Measurements from ENCODE around the gene GSTCD. TPM values are rescaled to one million over a fixed set of nuclear protein-coding genes. Genes with fewer than 3 reads are reported as not detected.
"Not testable (repeated sequence)": the region's sequence is repeated elsewhere in the genome, so short reads cannot be mapped to it uniquely, and the experiment has no call there.

The GSTCD gene
- total RNA-seq, 1 experiment from 2014 or later, result 23.9 TPM

- DNase-seq, result no peak
- H3K36me3 Mint-ChIP-seq (ENCODE audit: insufficient read depth, unreplicated experiment), result no peaks in the 10 kb centered on the region
- H3K27me3 Mint-ChIP-seq (ENCODE audit: unreplicated experiment), result no peaks in the 10 kb centered on the region
- H3K27ac Mint-ChIP-seq (ENCODE audit: unreplicated experiment), result no peak overlapping the region
- H3K9me3 Mint-ChIP-seq (ENCODE audit: low read depth, unreplicated experiment), result no peaks in the 10 kb centered on the region
- no peak overlapping the region for H3K4me3 Mint-ChIP-seq (ENCODE audit: low read depth, unreplicated experiment)
- no TSS peak for BruUV-seq (replicated peaks)
- H3K4me1 Mint-ChIP-seq (ENCODE audit: low read depth, unreplicated experiment), result no peaks in the 10 kb centered on the region
- intact Hi-C loops (cut with micrococcal nuclease; ENCODE audit: unreplicated experiment), result no loop called here
- TF ChIP-seq CTCF (IDR thresholded peaks at IDR 0.05; ENCODE audit: unreplicated experiment), result no peak
- CTCF ChIA-PET, result no interaction called here
Observed at GRCh38 chr4:105840426-105841174, 132.0 kb downstream of the GSTCD start.

- no peak overlapping the region for H3K27ac Mint-ChIP-seq (ENCODE audit: unreplicated experiment)
- no peak overlapping the region for H3K4me3 Mint-ChIP-seq (ENCODE audit: low read depth, unreplicated experiment)
- H3K9me3 Mint-ChIP-seq (ENCODE audit: low read depth, unreplicated experiment), result no peaks in the 10 kb centered on the region
- no peaks in the 10 kb centered on the region for H3K27me3 Mint-ChIP-seq (ENCODE audit: unreplicated experiment)
- no peaks in the 10 kb centered on the region for H3K4me1 Mint-ChIP-seq (ENCODE audit: low read depth, unreplicated experiment)
- no peak for DNase-seq
- no peak for TF ChIP-seq CTCF (IDR thresholded peaks at IDR 0.05; ENCODE audit: unreplicated experiment)
- CTCF ChIA-PET, result interaction anchor here (1.1 kb wide), 1 partner anchor 85 kb away, joined by 3 read pairs; no protein-coding TSS in a partner anchor
- no TSS peak for BruUV-seq (replicated peaks)
- intact Hi-C loops (cut with micrococcal nuclease; ENCODE audit: unreplicated experiment), result no loop called here
- H3K36me3 Mint-ChIP-seq (ENCODE audit: insufficient read depth, unreplicated experiment), result no peaks in the 10 kb centered on the region
Observed at GRCh38 chr4:105843941-105844340, 135.4 kb downstream of the GSTCD start.

- Mint-ChIP-seq H3K27me3 (ENCODE audit: unreplicated experiment) (no peaks in the 10 kb centered on the region), H3K4me3 (ENCODE audit: low read depth, unreplicated experiment) (no peak overlapping the region), H3K9me3 (ENCODE audit: low read depth, unreplicated experiment) (no peaks in the 10 kb centered on the region), H3K27ac (ENCODE audit: unreplicated experiment) (no peak overlapping the region), H3K36me3 (ENCODE audit: insufficient read depth, unreplicated experiment) (no peaks in the 10 kb centered on the region), H3K4me1 (ENCODE audit: low read depth, unreplicated experiment) (no peaks in the 10 kb centered on the region)
- no TSS peak for BruUV-seq (replicated peaks)
- no peak for DNase-seq
- CTCF ChIA-PET, result no interaction called here
- TF ChIP-seq CTCF (IDR thresholded peaks at IDR 0.05; ENCODE audit: unreplicated experiment), result no peak
- intact Hi-C loops (cut with micrococcal nuclease; ENCODE audit: unreplicated experiment), result no loop called here
Observed at GRCh38 chr4:105845559-105845958, 137.0 kb downstream of the GSTCD start.

- H3K4me1 Mint-ChIP-seq (ENCODE audit: low read depth, unreplicated experiment); intact Hi-C loops (cut with micrococcal nuclease; ENCODE audit: unreplicated experiment); H3K27ac Mint-ChIP-seq (ENCODE audit: unreplicated experiment); H3K36me3 Mint-ChIP-seq (ENCODE audit: insufficient read depth, unreplicated experiment); BruUV-seq (replicated peaks); H3K4me3 Mint-ChIP-seq (ENCODE audit: low read depth, unreplicated experiment); H3K27me3 Mint-ChIP-seq (ENCODE audit: unreplicated experiment); CTCF ChIA-PET; DNase-seq; H3K9me3 Mint-ChIP-seq (ENCODE audit: low read depth, unreplicated experiment): not testable (repeated sequence)
Observed at GRCh38 chr4:105848359-105848758, 139.8 kb downstream of the GSTCD start.

GRCh38 chr4:105851196-105851595, 142.6 kb downstream of the GSTCD start:
- no peak overlapping the region for H3K4me3 Mint-ChIP-seq (ENCODE audit: low read depth, unreplicated experiment)
- no peaks in the 10 kb centered on the region for H3K27me3 Mint-ChIP-seq (ENCODE audit: unreplicated experiment)
- no peaks in the 10 kb centered on the region for H3K36me3 Mint-ChIP-seq (ENCODE audit: insufficient read depth, unreplicated experiment)
- BruUV-seq (replicated peaks), result no TSS peak
- CTCF ChIA-PET, result no interaction called here
- no peak overlapping the region for H3K27ac Mint-ChIP-seq (ENCODE audit: unreplicated experiment)
- no peak for DNase-seq
- no peaks in the 10 kb centered on the region for H3K4me1 Mint-ChIP-seq (ENCODE audit: low read depth, unreplicated experiment)
- TF ChIP-seq CTCF (IDR thresholded peaks at IDR 0.05; ENCODE audit: unreplicated experiment), result no peak
- peaks cover 8% of the 10 kb centered on the region for H3K9me3 Mint-ChIP-seq (ENCODE audit: low read depth, unreplicated experiment)
- intact Hi-C loops (cut with micrococcal nuclease; ENCODE audit: unreplicated experiment), result no loop called here

GRCh38 chr4:105852230-105852629, 143.6 kb downstream of the GSTCD start:
- DNase-seq; H3K36me3 Mint-ChIP-seq (ENCODE audit: insufficient read depth, unreplicated experiment); H3K27me3 Mint-ChIP-seq (ENCODE audit: unreplicated experiment); H3K27ac Mint-ChIP-seq (ENCODE audit: unreplicated experiment); H3K4me3 Mint-ChIP-seq (ENCODE audit: low read depth, unreplicated experiment); H3K4me1 Mint-ChIP-seq (ENCODE audit: low read depth, unreplicated experiment); CTCF ChIA-PET; intact Hi-C loops (cut with micrococcal nuclease; ENCODE audit: unreplicated experiment); BruUV-seq (replicated peaks): not testable (repeated sequence)
- H3K9me3 Mint-ChIP-seq (ENCODE audit: low read depth, unreplicated experiment), result peaks cover 13% of the 10 kb centered on the region

All from Calu3 (cell line).